Lung (tissue), 12 donors: ENCODE data around the gene HAUS8. TPM values are rescaled to one million over a fixed set of nuclear protein-coding genes. Genes with fewer than 3 reads are reported as not detected.

Experiments used
- ATAC-seq: fragments of 200-7000 bp; cut with Tn5 transposase; one replicate; pipeline ENCODE4 v1.9.1; 2020; ENCODE audit warnings: moderate number of reproducible peaks; ENCODE audit not compliant: insufficient read depth, low FRiP score
- DNase-seq, 3 donors: peaks; one replicate each; pipeline ENCODE4 v3.0.0-alpha.2; 2013 to 2017
- H3K27ac ChIP-seq, 2 donors: one replicate each; pipeline ENCODE4 v1.5.1; 2013; ENCODE audit warnings: mild to moderate bottlenecking in 2 of 2, moderate library complexity in 2 of 2, control low read depth in 1 of 2, inconsistent platforms in 1 of 2, low read depth in 1 of 2, low read length in 1 of 2
- H3K27me3 ChIP-seq, 3 donors: one replicate each; pipeline ENCODE4 v1.5.1; 2013; ENCODE audit warnings: low read length in 2 of 3; ENCODE audit not compliant: control insufficient read depth in 3 of 3, insufficient read depth in 3 of 3
- H3K36me3 ChIP-seq, 4 donors: one replicate each; pipeline ENCODE4 v1.5.1; 2013; ENCODE audit warnings: low read length in 4 of 4, mild to moderate bottlenecking in 1 of 4, moderate library complexity in 1 of 4; ENCODE audit not compliant: control insufficient read depth in 4 of 4, insufficient read depth in 4 of 4
- H3K4me1 ChIP-seq, 5 donors: one replicate each; pipeline ENCODE4 v1.5.1; 2013; ENCODE audit warnings: low read length in 5 of 5, mild to moderate bottlenecking in 2 of 5, moderate library complexity in 1 of 5; ENCODE audit not compliant: control insufficient read depth in 5 of 5, insufficient read depth in 5 of 5
- H3K4me3 ChIP-seq: one replicate; pipeline ENCODE4 v1.5.1; 2013; ENCODE audit warnings: mild to moderate bottlenecking, control low read depth, moderate library complexity
- H3K9ac ChIP-seq, 2 donors: one replicate each; pipeline ENCODE4 v1.5.1; 2013; ENCODE audit warnings: low read length in 2 of 2, control low read depth in 1 of 2; ENCODE audit not compliant: insufficient read depth in 1 of 2
- H3K9me3 ChIP-seq, 4 donors: one replicate each; pipeline ENCODE4 v1.5.1; 2013; ENCODE audit warnings: low read length in 3 of 4, mild to moderate bottlenecking in 1 of 4, moderate library complexity in 1 of 4; ENCODE audit not compliant: control insufficient read depth in 4 of 4, insufficient read depth in 3 of 4
- CTCF ChIP-seq: IDR thresholded peaks from 2 replicates; pipeline ENCODE4 v1.5.1; 2012; ENCODE audit warnings: mild to moderate bottlenecking; ENCODE audit errors: control extremely low read depth, extremely low read depth
- WGBS, 2 donors: extraction: QIAGEN DNeasy Blood & Tissue Kit; methylation state at CpG; one replicate each; pipeline ENCODE4 v1.1.7; 2013; 5-methylcytosine and 5-hydroxymethylcytosine counted together
- polyA plus RNA-seq, 2 donors: library from polyadenylated mRNA; stranded (reverse); fragments of 200-250 nt; gene quantifications; one replicate each; pipeline ENCODE4 v1.2.1, GENCODE V29; 2013
- total RNA-seq, 2 donors: library from RNA; depleted of rRNA in 1 of 2; stranded (reverse); fragments of >200 nt in 1 of 2; gene quantifications; one replicate each; pipeline ENCODE4 v1.2.1, GENCODE V29; 2014 to 2021
- donor health status: control.
- donor health status: control.
- donor health status: Bipolar disorder and iron deficiency.
- donor health status: healthy.
- donor health status: DM: yes; HTN: yes; CAD: no.

HAUS8 gene
- total and polyA plus RNA-seq, 4 donors = 6.1 to 13.8 (median 8.5) TPM

GRCh38 chr19:17011485-17011884 lies 63.8 kb downstream of the HAUS8 start:
- Histone ChIP-seq H3K4me3 (no peak overlapping the region), H3K27ac (no peak overlapping the region), H3K36me3 (peaks cover 0 to 7% (median 5%) of the 10 kb centered on the region in 4 donors), H3K9me3 (peaks cover 0 to 3% (median under 1%) of the 10 kb centered on the region in 4 donors), H3K9ac (no peak overlapping the region), H3K4me1 (no peaks in the 10 kb centered on the region), H3K27me3 (no peaks in the 10 kb centered on the region)
- WGBS, 2 donors = 90 to 92% methylated on average over 16 of the region's 16 CpGs
- DNase-seq (no peak), ATAC-seq (no peak)
- TF ChIP-seq CTCF = no peak

GRCh38 chr19:17006579-17006978 lies 68.7 kb downstream of the HAUS8 start:
- ATAC-seq = no peak
- no peak overlapping the region for H3K9ac ChIP-seq
- TF ChIP-seq CTCF = no peak
- H3K4me3 ChIP-seq = no peak overlapping the region
- H3K27me3 ChIP-seq = no peaks in the 10 kb centered on the region
- 94 to 96% methylated on average over 3 of the region's 3 CpGs for WGBS, 2 donors
- peaks cover 0 to 5% (median 0%) of the 10 kb centered on the region in 5 donors for H3K4me1 ChIP-seq
- H3K27ac ChIP-seq = no peak overlapping the region
- peaks cover 0 to 7% (median 5%) of the 10 kb centered on the region in 4 donors for H3K36me3 ChIP-seq
- peaks cover 0 to 3% (median 0%) of the 10 kb centered on the region in 4 donors for H3K9me3 ChIP-seq
- no peak for DNase-seq

- H3K4me3 ChIP-seq = no peak overlapping the region
- no peak overlapping the region for H3K27ac ChIP-seq
- no peak for TF ChIP-seq CTCF
- H3K9ac ChIP-seq = no peak overlapping the region
- WGBS, 2 donors = 87 to 93% methylated on average over 3 of the region's 3 CpGs
- H3K27me3 ChIP-seq = no peaks in the 10 kb centered on the region
- peaks cover 0 to 6% (median 4%) of the 10 kb centered on the region in 4 donors for H3K36me3 ChIP-seq
- DNase-seq = no peak
- no peak for ATAC-seq
- peaks cover 0 to 3% (median 0%) of the 10 kb centered on the region in 4 donors for H3K9me3 ChIP-seq
- H3K4me1 ChIP-seq = peaks cover 0 to 5% (median 0%) of the 10 kb centered on the region in 5 donors
Observed at GRCh38 chr19:17005000-17005399, 70.3 kb downstream of the HAUS8 start.

GRCh38 chr19:17004386-17004785 lies 70.9 kb downstream of the HAUS8 start:
- Histone ChIP-seq H3K9me3 (no peaks in the 10 kb centered on the region), H3K4me3 (no peak overlapping the region), H3K27ac (no peak overlapping the region), H3K27me3 (no peaks in the 10 kb centered on the region), H3K4me1 (peaks cover 0 to 5% (median 0%) of the 10 kb centered on the region in 5 donors), H3K36me3 (peaks cover 0 to 7% (median 2%) of the 10 kb centered on the region in 4 donors), H3K9ac (no peak overlapping the region)
- no peak for TF ChIP-seq CTCF
- 91 to 93% methylated on average over 15 of the region's 15 CpGs for WGBS, 2 donors
- no peak for DNase-seq
- ATAC-seq = no peak
